GM12892 (cell line): ENCODE results near the gene OAS3.

Experiments used
- DNase-seq: peaks from one replicate; pipeline ENCODE4 v3.0.0; 2011; ENCODE audit not compliant: insufficient read length
- FAIRE-seq: peaks from 2 replicates; lab custom pipeline; 2011; peaks lifted over from hg19 to GRCh38; lab: Jason Lieb, UNC
- POLR2A ChIP-seq: IDR thresholded peaks from 2 replicates; pipeline ENCODE4 v1.6.1; 2011; ENCODE audit warnings: low read depth, low read length, control low read depth
- POLR2AphosphoS5 ChIP-seq: IDR thresholded peaks from 2 replicates; pipeline ENCODE4 v1.6.1; 2011; ENCODE audit warnings: low read depth, low read length, control low read depth
- TAF1 ChIP-seq: IDR thresholded peaks from 2 replicates; pipeline ENCODE4 v1.6.1; 2011; ENCODE audit warnings: low read depth, mild to moderate bottlenecking, control low read depth, low read length, borderline replicate concordance

OAS3 gene

DNA sequence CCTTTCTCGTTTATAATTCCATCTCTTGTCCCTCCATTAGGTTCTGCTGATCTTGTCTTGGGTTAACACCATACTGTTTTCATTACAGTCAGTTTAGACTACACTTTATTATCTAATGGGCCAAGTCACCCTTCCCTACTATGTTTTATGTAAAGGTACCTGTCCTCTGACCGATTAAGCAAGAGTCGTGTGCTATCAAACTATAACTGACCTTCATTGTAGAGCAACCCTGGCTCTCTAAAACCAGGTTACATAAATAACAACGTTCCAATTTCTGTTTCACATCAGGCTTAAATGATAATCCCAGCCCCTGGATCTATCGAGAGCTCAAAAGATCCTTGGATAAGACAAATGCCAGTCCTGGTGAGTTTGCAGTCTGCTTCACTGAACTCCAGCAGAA, 56.7 kb downstream of the OAS3 start:
- TF ChIP-seq POLR2AphosphoS5 = no peak
- no peak for TF ChIP-seq TAF1
- no peak for TF ChIP-seq POLR2A
- no peak for DNase-seq
- no peak for FAIRE-seq

DNA sequence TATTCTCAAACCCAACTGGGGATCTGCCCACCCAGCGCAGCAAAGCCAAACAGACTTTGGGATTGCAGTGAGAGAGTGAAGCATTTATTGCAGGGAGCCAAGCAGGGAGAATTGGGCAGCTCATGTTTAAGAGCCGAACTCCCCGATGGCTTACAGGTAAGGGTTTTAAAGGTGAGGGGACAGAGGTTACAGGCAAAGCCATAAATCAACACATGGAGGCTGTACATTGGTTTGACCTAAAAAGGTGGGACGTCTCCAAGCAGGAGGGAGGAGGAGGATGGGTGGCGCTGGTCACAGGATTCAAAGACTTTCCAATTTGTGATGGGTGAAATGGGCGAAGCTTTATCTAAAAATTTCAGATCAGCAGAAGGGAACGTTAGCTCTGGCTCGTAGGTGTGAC, 58.2 kb downstream of the OAS3 start:
- no peak for TF ChIP-seq POLR2AphosphoS5
- TF ChIP-seq TAF1 = no peak
- no peak for TF ChIP-seq POLR2A
- DNase-seq (no peak), FAIRE-seq (no peak)

DNA sequence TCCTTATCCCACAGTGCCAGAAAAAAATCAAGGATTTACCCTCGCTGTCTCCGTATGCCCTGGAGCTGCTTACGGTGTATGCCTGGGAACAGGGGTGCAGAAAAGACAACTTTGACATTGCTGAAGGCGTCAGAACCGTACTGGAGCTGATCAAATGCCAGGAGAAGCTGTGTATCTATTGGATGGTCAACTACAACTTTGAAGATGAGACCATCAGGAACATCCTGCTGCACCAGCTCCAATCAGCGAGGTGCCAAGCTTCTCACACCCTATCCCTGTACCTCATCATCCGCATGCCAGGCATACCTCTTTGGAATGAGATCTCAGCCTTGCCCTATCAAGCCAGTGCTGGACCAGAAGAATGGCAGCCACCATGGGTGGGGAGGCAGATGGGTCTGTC, 59.2 kb downstream of the OAS3 start:
- TF ChIP-seq POLR2A (no peak), POLR2AphosphoS5 (no peak), TAF1 (no peak)
- no peak for DNase-seq
- FAIRE-seq = no peak

DNA sequence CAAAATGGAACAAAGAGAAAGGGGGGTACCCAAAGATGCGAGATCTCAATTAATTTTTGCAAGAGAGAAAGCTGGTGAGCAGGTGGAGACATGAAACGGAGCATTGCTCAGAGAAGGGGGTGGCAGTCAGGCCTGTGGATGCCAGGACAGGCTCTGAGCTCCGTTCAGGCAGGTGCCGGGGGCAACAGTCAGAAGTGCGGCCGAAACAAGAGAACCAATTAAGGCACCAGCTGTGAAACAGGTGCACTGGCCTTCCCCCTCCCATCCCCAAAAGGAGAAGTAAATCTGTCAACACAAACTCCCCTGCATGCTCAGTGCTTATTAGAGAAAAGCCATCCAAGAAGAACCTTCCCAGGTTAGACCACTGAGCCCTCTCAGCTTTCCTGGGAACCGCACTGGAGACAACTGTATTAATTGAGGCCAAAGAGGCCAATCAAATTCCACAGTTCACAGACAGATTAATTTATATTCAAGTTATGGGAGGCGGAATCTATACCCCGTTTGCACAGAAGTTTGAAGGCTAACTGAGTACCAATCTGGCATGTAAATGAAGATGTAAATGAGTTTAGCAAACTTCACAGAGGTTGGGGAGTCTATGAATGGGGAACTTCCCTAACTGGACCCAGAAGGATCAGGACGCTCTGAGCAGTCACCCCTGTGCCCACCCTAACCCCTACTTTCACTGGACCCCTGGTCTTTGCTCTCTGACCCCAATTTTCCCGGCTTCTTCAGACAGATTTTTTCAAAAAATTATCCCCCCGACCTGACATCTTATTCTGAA, 60.9 kb downstream of the OAS3 start:
- no peak for FAIRE-seq
- no peak for DNase-seq
- no peak for TF ChIP-seq TAF1

DNA sequence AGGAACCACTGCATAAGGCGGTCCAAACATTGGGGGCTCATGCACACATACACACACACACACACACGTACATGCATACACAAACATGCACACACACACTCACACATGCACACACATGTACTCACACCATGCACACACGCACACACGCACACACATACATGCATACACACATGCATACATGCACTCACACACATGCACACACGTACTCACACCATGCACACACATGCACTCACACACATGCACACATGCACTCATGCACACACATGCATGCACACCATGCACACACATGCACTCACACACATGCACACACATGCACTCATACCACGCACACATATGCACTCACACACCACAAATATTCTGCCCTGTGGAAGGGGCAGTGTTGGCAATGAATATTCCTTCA, 62.2 kb downstream of the OAS3 start:
- peak; percentile 63 for FAIRE-seq
- TF ChIP-seq POLR2AphosphoS5 (no peak), TAF1 (no peak), POLR2A (no peak)
- no peak for DNase-seq

DNA sequence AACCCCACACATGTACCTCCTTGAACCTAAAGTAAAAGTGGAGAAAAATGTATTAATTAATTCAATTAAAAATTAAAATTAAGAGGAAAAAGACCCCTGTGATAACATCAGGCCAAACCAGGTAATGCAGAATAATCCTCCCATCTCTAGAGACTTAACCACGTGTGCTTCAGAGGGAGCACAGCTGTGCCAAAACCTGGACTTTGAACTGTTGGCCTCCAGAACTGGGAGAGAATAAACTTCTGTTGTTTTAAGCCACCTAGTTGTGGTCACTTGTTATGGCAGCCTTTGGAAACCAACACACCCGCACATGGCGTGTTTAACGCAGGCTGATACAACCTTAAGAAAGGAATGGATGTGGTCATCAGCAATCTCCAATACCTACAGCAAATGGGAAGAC, 63.9 kb downstream of the OAS3 start:
- DNase-seq (no peak), FAIRE-seq (no peak)
- TF ChIP-seq POLR2AphosphoS5 (no peak), TAF1 (no peak), POLR2A (no peak)

DNA sequence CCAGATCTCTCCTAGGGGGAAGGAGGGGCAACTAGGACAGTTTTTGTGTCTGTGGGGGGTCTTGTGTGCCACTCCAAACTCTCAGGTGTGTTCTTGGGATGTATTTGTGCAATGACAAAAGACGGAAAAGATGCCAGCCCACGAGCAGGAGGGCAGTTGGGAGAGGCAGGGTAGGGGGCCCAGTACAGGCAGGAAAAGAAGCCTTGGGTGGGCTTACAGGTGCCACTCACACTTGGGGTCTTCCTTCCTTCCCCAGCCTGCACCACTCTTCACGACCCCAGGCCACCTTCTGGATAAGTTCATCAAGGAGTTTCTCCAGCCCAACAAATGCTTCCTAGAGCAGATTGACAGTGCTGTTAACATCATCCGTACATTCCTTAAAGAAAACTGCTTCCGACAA, 64.4 kb downstream of the OAS3 start:
- FAIRE-seq (no peak), DNase-seq (no peak)

DNA sequence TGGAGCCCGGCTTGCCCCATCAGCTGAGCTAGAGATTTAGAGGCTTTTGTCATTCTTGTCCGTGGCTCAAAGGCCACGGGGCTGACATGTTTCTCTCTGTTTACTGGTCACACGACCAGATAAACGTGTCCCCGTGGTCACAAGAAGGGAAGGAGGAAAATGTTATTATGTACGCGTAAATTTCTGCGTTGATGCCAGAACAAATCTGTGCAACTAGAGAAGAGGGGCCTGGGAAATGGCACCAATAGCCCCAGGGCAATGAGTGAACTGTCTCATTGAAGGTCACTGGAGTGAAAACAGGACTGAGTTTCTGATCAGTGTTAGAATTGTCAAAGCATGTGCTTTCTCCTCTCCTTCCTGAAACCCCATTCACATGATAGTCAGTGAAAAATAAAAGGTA, 65.4 kb downstream of the OAS3 start:
- DNase-seq (no peak), FAIRE-seq (no peak)
- TF ChIP-seq POLR2A = no peak
- TF ChIP-seq POLR2AphosphoS5 = no peak
- no peak for TF ChIP-seq TAF1

More for the DNA sequence above, 64.4 kb downstream of the OAS3 start:
- no peak for TF ChIP-seq POLR2A
- TF ChIP-seq TAF1 = no peak
- TF ChIP-seq POLR2AphosphoS5 = no peak

DNA sequence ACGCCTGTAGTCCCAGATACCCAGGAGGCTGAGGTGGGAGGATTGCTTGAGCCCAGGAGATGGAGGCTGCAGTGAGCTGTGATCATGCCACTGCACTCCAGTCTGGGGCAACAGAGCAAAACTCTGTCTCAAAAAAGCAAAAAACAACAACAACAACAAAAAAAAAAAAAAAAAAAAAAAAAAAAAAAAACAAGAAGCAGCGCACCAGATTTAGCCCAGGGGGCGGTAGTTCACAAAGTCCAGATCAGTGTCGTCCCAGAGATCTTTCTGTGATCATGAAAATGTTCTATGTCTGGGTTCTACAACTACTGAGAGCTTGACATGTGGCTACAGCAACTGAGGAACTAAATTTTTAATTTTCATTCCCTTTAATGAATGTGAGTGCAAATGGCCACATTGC, 67.5 kb downstream of the OAS3 start:
- no peak for DNase-seq
- TF ChIP-seq POLR2A (no peak), TAF1 (no peak), POLR2AphosphoS5 (no peak)
- no peak for FAIRE-seq

DNA sequence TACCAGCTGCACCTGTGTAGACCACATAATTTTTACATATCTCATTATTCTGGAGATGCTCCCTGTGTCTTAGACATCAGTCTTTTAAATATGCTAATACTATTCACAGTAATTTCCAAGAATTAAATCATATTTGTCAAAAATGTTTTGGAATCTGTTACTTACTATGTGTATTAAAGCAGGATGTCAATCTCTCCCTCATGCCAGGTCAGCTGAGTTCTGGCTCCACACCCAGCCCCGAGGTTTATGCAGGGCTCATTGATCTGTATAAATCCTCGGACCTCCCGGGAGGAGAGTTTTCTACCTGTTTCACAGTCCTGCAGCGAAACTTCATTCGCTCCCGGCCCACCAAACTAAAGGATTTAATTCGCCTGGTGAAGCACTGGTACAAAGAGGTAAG, 67.9 kb downstream of the OAS3 start:
- FAIRE-seq (no peak), DNase-seq (no peak)
- TF ChIP-seq POLR2A (no peak), POLR2AphosphoS5 (no peak), TAF1 (no peak)

DNA sequence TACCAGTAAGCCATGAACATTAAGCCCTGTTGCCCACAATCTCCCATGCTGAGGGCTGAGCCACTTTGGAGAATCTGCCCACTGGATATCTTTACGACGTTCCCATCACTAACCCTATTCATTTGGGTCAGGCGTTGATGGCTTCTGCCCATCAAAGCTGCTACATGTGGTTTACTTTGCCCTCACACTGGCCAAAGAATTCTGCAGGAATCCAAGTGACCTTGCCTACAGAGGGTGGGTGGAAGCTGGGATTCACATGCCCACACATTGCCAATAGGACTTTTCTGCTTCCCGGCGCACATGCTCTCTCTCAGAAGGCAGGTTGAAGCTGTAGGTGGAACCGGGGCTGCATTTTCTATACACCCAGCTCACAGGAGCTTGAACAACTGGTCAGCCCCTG, 68.4 kb downstream of the OAS3 start:
- DNase-seq (no peak), FAIRE-seq (no peak)
- TF ChIP-seq POLR2AphosphoS5 (no peak), POLR2A (no peak), TAF1 (no peak)

DNA sequence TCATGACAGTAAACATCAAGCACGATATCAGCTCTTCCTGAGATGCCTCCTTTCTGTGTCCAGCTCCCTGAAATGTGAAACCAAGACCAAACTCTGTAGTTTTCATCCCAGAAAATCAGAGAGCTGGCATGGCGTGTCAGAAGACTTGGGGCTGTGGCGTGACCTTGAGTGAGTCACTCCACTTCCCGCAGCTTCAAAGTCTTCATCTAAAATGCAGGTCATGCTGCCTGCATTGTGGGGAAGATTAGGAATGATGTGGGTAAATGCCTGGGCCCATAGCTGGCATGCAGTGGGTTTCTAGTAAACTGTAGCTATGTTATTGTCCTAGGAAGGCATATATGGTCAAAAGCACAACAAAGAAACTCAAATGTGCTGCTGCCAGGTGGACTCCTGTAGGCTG, 68.9 kb downstream of the OAS3 start:
- DNase-seq (no peak), FAIRE-seq (no peak)
- no peak for TF ChIP-seq TAF1
